ENCODE results near the gene CLDN24.

CLDN24 gene

GRCh38 chr4:183306811-183307210 lies 15.4 kb downstream of the CLDN24 start:
- Histone ChIP-seq H3K4me3 (ENCODE audit: low read depth, low read length, poor library complexity, severe bottlenecking) (no peak overlapping the region), H3K9ac (ENCODE audit: low read length) (no peak overlapping the region), H3K36me3 (ENCODE audit: insufficient read depth, low read length) (no peaks in the 10 kb centered on the region), H3K4me1 (ENCODE audit: insufficient read depth, low read length, severe bottlenecking) (no peaks in the 10 kb centered on the region), H3K9me3 (ENCODE audit: low read length) (no peaks in the 10 kb centered on the region), H4K20me1 (ENCODE audit: insufficient read depth, low read length) (no peaks in the 10 kb centered on the region), H3K4me2 (ENCODE audit: low read length) (no peak overlapping the region), H3K27me3 (ENCODE audit: insufficient read depth, low read length) (no peaks in the 10 kb centered on the region), H3K79me2 (ENCODE audit: insufficient read depth, low read length) (no peaks in the 10 kb centered on the region), H3F3A (ENCODE audit: insufficient read depth, low read length) (no peaks in the 10 kb centered on the region), H2AFZ (ENCODE audit: low read length) (no peak overlapping the region), H3K27ac (ENCODE audit: low read depth, low read length, poor library complexity, severe bottlenecking) (no peak overlapping the region), H3K9me2 (ENCODE audit: low read depth, low read length) (no peaks in the 10 kb centered on the region)
- TF ChIP-seq CTCF (IDR thresholded peaks at IDR 0.05; ENCODE audit: low read length) (no peak), EZH2 (IDR thresholded peaks at IDR 0.05; ENCODE audit: borderline replicate concordance, low read length) (no peak)

GRCh38 chr4:183304538-183304937 lies 17.7 kb downstream of the CLDN24 start:
- TF ChIP-seq EZH2 (IDR thresholded peaks at IDR 0.05; ENCODE audit: borderline replicate concordance, low read length) (no peak), CTCF (IDR thresholded peaks at IDR 0.05; ENCODE audit: low read length) (no peak)
- no peaks in the 10 kb centered on the region for H3F3A ChIP-seq (ENCODE audit: insufficient read depth, low read length)
- H2AFZ ChIP-seq (ENCODE audit: low read length), result no peak overlapping the region

GRCh38 chr4:183304067-183304466 lies 18.2 kb downstream of the CLDN24 start:
- Histone ChIP-seq H3K4me1 (ENCODE audit: insufficient read depth, low read length, severe bottlenecking) (no peaks in the 10 kb centered on the region), H3K36me3 (ENCODE audit: insufficient read depth, low read length) (no peaks in the 10 kb centered on the region), H3K9me2 (ENCODE audit: low read depth, low read length) (no peaks in the 10 kb centered on the region), H3F3A (ENCODE audit: insufficient read depth, low read length) (no peaks in the 10 kb centered on the region), H4K20me1 (ENCODE audit: insufficient read depth, low read length) (no peaks in the 10 kb centered on the region), H3K9me3 (ENCODE audit: low read length) (no peaks in the 10 kb centered on the region), H3K4me3 (ENCODE audit: low read depth, low read length, poor library complexity, severe bottlenecking) (no peak overlapping the region), H3K27me3 (ENCODE audit: insufficient read depth, low read length) (no peaks in the 10 kb centered on the region), H3K4me2 (ENCODE audit: low read length) (no peak overlapping the region), H3K9ac (ENCODE audit: low read length) (no peak overlapping the region), H2AFZ (ENCODE audit: low read length) (no peak overlapping the region), H3K27ac (ENCODE audit: low read depth, low read length, poor library complexity, severe bottlenecking) (no peak overlapping the region), H3K79me2 (ENCODE audit: insufficient read depth, low read length) (no peaks in the 10 kb centered on the region)
- TF ChIP-seq CTCF (IDR thresholded peaks at IDR 0.05; ENCODE audit: low read length) (no peak), EZH2 (IDR thresholded peaks at IDR 0.05; ENCODE audit: borderline replicate concordance, low read length) (no peak)

More at GRCh38 chr4:183304538-183304937, 17.7 kb downstream of the CLDN24 start:
- Histone ChIP-seq H3K9me3 (ENCODE audit: low read length) (no peaks in the 10 kb centered on the region), H3K27me3 (ENCODE audit: insufficient read depth, low read length) (no peaks in the 10 kb centered on the region), H3K9ac (ENCODE audit: low read length) (no peak overlapping the region), H3K4me2 (ENCODE audit: low read length) (no peak overlapping the region), H3K9me2 (ENCODE audit: low read depth, low read length) (no peaks in the 10 kb centered on the region), H3K79me2 (ENCODE audit: insufficient read depth, low read length) (no peaks in the 10 kb centered on the region), H3K27ac (ENCODE audit: low read depth, low read length, poor library complexity, severe bottlenecking) (no peak overlapping the region), H3K4me3 (ENCODE audit: low read depth, low read length, poor library complexity, severe bottlenecking) (no peak overlapping the region), H3K4me1 (ENCODE audit: insufficient read depth, low read length, severe bottlenecking) (no peaks in the 10 kb centered on the region), H4K20me1 (ENCODE audit: insufficient read depth, low read length) (no peaks in the 10 kb centered on the region), H3K36me3 (ENCODE audit: insufficient read depth, low read length) (no peaks in the 10 kb centered on the region)

Measured in OCI-LY1 (cell line).